HepG2 (cell line): ENCODE measurements around the gene SNCG.

ENCODE experiments used
- ZNF713 ChIP-seq: sonication (generic); formaldehyde crosslinking; IDR thresholded peaks from 2 replicates; pipeline ENCODE4 v1.4.0; 2020; ENCODE audit warnings: mild to moderate bottlenecking, missing genetic modification reagents
- TF ChIP-seq, protein P1 (sequence below): sonication (generic); formaldehyde crosslinking; IDR thresholded peaks from 2 replicates; pipeline ENCODE4 v1.4.0; 2020; ENCODE audit warnings: mild to moderate bottlenecking, low read depth, missing genetic modification reagents

DNA sequence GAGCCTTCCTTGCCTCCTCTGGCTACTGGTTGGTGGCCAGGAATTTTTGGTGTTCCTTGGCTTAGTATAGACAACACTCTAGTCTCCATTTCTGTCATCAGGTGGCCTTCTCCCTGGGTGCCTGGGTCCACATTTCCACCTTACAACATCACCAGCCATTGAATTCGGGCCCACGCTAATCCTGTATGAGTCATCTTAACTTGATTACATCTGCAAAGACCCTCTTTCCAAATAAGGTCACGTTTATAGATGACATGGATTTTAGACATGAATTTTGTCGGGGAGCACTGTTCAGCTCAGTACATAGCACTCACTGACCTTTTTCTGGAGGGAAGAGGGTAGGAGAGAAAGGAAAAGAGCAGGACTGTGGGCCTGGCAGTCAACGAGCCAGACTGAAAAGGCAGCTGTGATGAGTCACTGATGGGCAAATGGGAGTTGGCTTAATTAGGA is 40.4 kb upstream of the SNCG start:
- TF ChIP-seq, protein P1, sequence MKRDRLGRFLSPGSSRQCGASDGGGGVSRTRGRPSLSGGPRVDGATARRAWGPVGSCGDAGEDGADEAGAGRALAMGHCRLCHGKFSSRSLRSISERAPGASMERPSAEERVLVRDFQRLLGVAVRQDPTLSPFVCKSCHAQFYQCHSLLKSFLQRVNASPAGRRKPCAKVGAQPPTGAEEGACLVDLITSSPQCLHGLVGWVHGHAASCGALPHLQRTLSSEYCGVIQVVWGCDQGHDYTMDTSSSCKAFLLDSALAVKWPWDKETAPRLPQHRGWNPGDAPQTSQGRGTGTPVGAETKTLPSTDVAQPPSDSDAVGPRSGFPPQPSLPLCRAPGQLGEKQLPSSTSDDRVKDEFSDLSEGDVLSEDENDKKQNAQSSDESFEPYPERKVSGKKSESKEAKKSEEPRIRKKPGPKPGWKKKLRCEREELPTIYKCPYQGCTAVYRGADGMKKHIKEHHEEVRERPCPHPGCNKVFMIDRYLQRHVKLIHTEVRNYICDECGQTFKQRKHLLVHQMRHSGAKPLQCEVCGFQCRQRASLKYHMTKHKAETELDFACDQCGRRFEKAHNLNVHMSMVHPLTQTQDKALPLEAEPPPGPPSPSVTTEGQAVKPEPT (CRISPR knock-in tag), result no peak
- TF ChIP-seq ZNF713 (CRISPR knock-in tag), result no peak
